ENCODE measurements around the gene SLC38A9.
"Not testable (repeated sequence)": the region's sequence is repeated elsewhere in the genome, so short reads cannot be mapped to it uniquely, and the experiment has no call there.

SLC38A9 gene

GRCh38 chr5:55608595-55609349 is 103.4 kb downstream of the SLC38A9 start:
- DNase-seq: no peak

GRCh38 chr5:55607309-55607708 is 104.8 kb downstream of the SLC38A9 start:
- DNase-seq: not testable (repeated sequence)

GRCh38 chr5:55604611-55605067 is 107.5 kb downstream of the SLC38A9 start:
- DNase-seq: no peak

- no peak for DNase-seq
Observed at GRCh38 chr5:55603922-55604321, 108.2 kb downstream of the SLC38A9 start.

GRCh38 chr5:55601628-55602027 is 110.5 kb downstream of the SLC38A9 start:
- no peak for DNase-seq

- DNase-seq: peak; percentile 76
Observed at GRCh38 chr5:55601204-55601618, 110.9 kb downstream of the SLC38A9 start.

GRCh38 chr5:55600497-55601203 is 111.5 kb downstream of the SLC38A9 start:
- peak; percentile 92 for DNase-seq

- DNase-seq: no peak
Observed at GRCh38 chr5:55600086-55600485, 112.0 kb downstream of the SLC38A9 start.

GRCh38 chr5:55599148-55600050 is 112.7 kb downstream of the SLC38A9 start:
- no peak for DNase-seq

GRCh38 chr5:55597014-55597981 is 114.8 kb downstream of the SLC38A9 start:
- DNase-seq: peak; percentile 59

GRCh38 chr5:55594671-55595070 is 117.5 kb downstream of the SLC38A9 start:
- no peak for DNase-seq

GRCh38 chr5:55593115-55593472 is 119.0 kb downstream of the SLC38A9 start:
- DNase-seq: no peak

GRCh38 chr5:55592388-55593114 is 119.6 kb downstream of the SLC38A9 start:
- no peak for DNase-seq

- no peak for DNase-seq
Observed at GRCh38 chr5:55591686-55592085, 120.4 kb downstream of the SLC38A9 start.

- no peak for DNase-seq
Observed at GRCh38 chr5:55585206-55585610, 126.9 kb downstream of the SLC38A9 start.

GRCh38 chr5:55584398-55585205 is 127.5 kb downstream of the SLC38A9 start:
- DNase-seq: no peak

- no peak for DNase-seq
Observed at GRCh38 chr5:55583578-55583977, 128.5 kb downstream of the SLC38A9 start.

- no peak for DNase-seq
Observed at GRCh38 chr5:55582256-55582655, 129.9 kb downstream of the SLC38A9 start.

GRCh38 chr5:55580042-55580441 is 132.1 kb downstream of the SLC38A9 start:
- no peak for DNase-seq

- DNase-seq: peak; percentile 93
Observed at GRCh38 chr5:55578771-55579170, 133.4 kb downstream of the SLC38A9 start.

Data from islet precursor cell (in vitro differentiated cells).